ENCODE data around the gene GRID1.

- no peak for TF ChIP-seq POLR2A (IDR thresholded peaks at IDR 0.05; ENCODE audit: low read length)
- TF ChIP-seq GATA1 (IDR thresholded peaks at IDR 0.05; ENCODE audit: low read depth, low read length): no peak
Observed at GRCh38 chr10:86189891-86190290, 176.7 kb downstream of the GRID1 start.

Data from erythroblast (primary cell).